ENCODE data around the gene AMN.

Gene AMN

DNA sequence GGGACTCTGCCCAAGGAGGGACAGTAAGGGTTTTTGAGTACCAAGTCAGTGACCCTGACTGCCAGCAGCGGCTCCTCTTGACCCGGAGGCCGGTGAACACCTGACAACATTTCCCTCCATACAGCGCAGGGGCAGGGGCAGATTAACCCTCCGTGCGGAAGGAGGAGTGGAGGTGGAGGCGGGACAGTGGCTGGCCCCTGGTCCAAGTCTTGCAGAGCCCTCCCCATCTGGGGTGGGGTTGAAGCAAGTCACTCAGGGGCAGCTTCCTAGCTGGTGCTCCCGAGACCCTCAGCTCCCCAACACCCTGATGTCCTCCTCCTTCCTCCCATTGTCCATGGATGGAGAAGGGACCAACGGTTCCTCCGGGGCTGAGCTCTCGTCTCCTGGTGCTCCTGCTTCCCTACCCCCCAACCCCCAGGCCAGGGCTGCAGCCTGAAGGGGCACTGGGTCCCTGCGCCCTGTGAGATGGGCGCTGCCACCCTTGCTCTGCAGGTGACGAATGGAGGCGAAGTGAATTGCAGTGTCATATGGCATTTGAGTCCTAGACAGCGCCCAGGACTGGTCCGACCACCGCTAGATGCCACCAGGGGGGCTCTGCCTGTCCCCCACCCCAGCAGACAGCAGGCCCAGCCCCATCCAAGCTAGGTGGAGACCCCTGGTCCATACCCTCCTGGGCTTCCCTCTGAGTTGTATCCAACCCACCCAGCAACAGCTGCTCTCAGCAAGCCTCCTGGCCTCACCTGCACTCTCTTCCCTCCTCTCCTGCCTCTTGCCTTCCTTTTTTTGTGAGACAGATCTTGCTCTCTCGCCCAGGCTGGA lies 7.0 kb upstream of the AMN start:
- H3K27me3 ChIP-seq (ENCODE audit: insufficient read depth, low read length, poor library complexity) = no peaks in the 10 kb centered on the region
- DNase-seq (no peak), ATAC-seq (ENCODE audit: insufficient read depth, low read depth) (no peak)
- no peak overlapping the region for H2AFZ ChIP-seq (ENCODE audit: low read depth, low read length)
- H3K27ac ChIP-seq (ENCODE audit: low read length) = no peak overlapping the region
- H4K20me1 ChIP-seq (ENCODE audit: insufficient read depth, low read length) = no peaks in the 10 kb centered on the region; the same call in 1 of the 2 replicates
- H3K9ac ChIP-seq (ENCODE audit: low read depth, low read length) = no peak overlapping the region
- H3K36me3 ChIP-seq (ENCODE audit: insufficient read depth, low read length) = peaks cover 7% of the 10 kb centered on the region
- H3K9me3 ChIP-seq (ENCODE audit: insufficient read depth, low read length, severe bottlenecking) = peaks cover 4% of the 10 kb centered on the region
- H3K4me3 ChIP-seq (ENCODE audit: low read depth in 1 of 2, low read length in 2 of 2) = no peak overlapping the region
- no peaks in the 10 kb centered on the region for H3K4me1 ChIP-seq (ENCODE audit: insufficient read depth, low read length)
- no peak overlapping the region for H3K4me2 ChIP-seq (ENCODE audit: insufficient read depth, low read length)
- no peak for TF ChIP-seq EZH2 (IDR thresholded peaks at IDR 0.05; ENCODE audit: borderline replicate concordance, low read depth, low read length, severe bottlenecking)
- no peak for TF ChIP-seq CTCF (IDR thresholded peaks at IDR 0.05; ENCODE audit: borderline replicate concordance, extremely low read depth, low read length, poor library complexity, severe bottlenecking)
- H3K79me2 ChIP-seq (ENCODE audit: insufficient read depth, low read length) = no peaks in the 10 kb centered on the region

- no peaks in the 10 kb centered on the region; the same call in 1 of the 2 replicates for H4K20me1 ChIP-seq (ENCODE audit: insufficient read depth, low read length)
These were observed 6.0 kb upstream of the AMN start for GRCh38 chr14:102916347-102917055.

GRCh38 chr14:102917056-102917385 lies 5.4 kb upstream of the AMN start:
- peaks cover 3% of the 10 kb centered on the region; the same call in 1 of the 2 replicates for H3K36me3 ChIP-seq (ENCODE audit: insufficient read depth, low read length)
- TF ChIP-seq EZH2 (IDR thresholded peaks at IDR 0.05; ENCODE audit: borderline replicate concordance, low read depth, low read length, severe bottlenecking) = no peak
- no peak for TF ChIP-seq CTCF (IDR thresholded peaks at IDR 0.05; ENCODE audit: borderline replicate concordance, extremely low read depth, low read length, poor library complexity, severe bottlenecking)
- H3K4me2 ChIP-seq (ENCODE audit: insufficient read depth, low read length) = no peak overlapping the region
- H3K9ac ChIP-seq (ENCODE audit: low read depth, low read length) = no peak overlapping the region
- no peaks in the 10 kb centered on the region for H3K27me3 ChIP-seq (ENCODE audit: insufficient read depth, low read length, poor library complexity)
- peaks cover 7% of the 10 kb centered on the region for H3K9me3 ChIP-seq (ENCODE audit: insufficient read depth, low read length, severe bottlenecking)
- DNase-seq (no peak), ATAC-seq (ENCODE audit: insufficient read depth, low read depth) (peak; percentile 4; the same call in 1 of the 3 replicates)
- no peak overlapping the region for H3K4me3 ChIP-seq (ENCODE audit: low read depth in 1 of 2, low read length in 2 of 2)
- H2AFZ ChIP-seq (ENCODE audit: low read depth, low read length) = no peak overlapping the region
- no peaks in the 10 kb centered on the region for H3K4me1 ChIP-seq (ENCODE audit: insufficient read depth, low read length)
- no peaks in the 10 kb centered on the region for H3K79me2 ChIP-seq (ENCODE audit: insufficient read depth, low read length)
- no peak overlapping the region for H3K27ac ChIP-seq (ENCODE audit: low read length)
- H4K20me1 ChIP-seq (ENCODE audit: insufficient read depth, low read length) = no peaks in the 10 kb centered on the region

More at GRCh38 chr14:102916347-102917055, 6.0 kb upstream of the AMN start:
- DNase-seq (no peak), ATAC-seq (ENCODE audit: insufficient read depth, low read depth) (0 out of 3 replicates have a peak, but pooled peaks have one; percentile 7)
- Histone ChIP-seq H3K27me3 (ENCODE audit: insufficient read depth, low read length, poor library complexity) (no peaks in the 10 kb centered on the region), H3K36me3 (ENCODE audit: insufficient read depth, low read length) (peaks cover 7% of the 10 kb centered on the region), H3K79me2 (ENCODE audit: insufficient read depth, low read length) (no peaks in the 10 kb centered on the region), H3K9ac (ENCODE audit: low read depth, low read length) (no peak overlapping the region), H3K4me3 (ENCODE audit: low read depth in 1 of 2, low read length in 2 of 2) (no peak overlapping the region), H3K9me3 (ENCODE audit: insufficient read depth, low read length, severe bottlenecking) (peaks cover 7% of the 10 kb centered on the region), H3K27ac (ENCODE audit: low read length) (no peak overlapping the region), H3K4me2 (ENCODE audit: insufficient read depth, low read length) (no peak overlapping the region), H3K4me1 (ENCODE audit: insufficient read depth, low read length) (no peaks in the 10 kb centered on the region), H2AFZ (ENCODE audit: low read depth, low read length) (no peak overlapping the region)
- no peak for TF ChIP-seq EZH2 (IDR thresholded peaks at IDR 0.05; ENCODE audit: borderline replicate concordance, low read depth, low read length, severe bottlenecking)
- no peak for TF ChIP-seq CTCF (IDR thresholded peaks at IDR 0.05; ENCODE audit: borderline replicate concordance, extremely low read depth, low read length, poor library complexity, severe bottlenecking)

All from DND-41 (cell line).